ENCODE data around the gene ADORA3.
A peak's percentile ranks its signal among the peaks of the same experiment; 100 is the strongest.

The ADORA3 gene

DNA sequence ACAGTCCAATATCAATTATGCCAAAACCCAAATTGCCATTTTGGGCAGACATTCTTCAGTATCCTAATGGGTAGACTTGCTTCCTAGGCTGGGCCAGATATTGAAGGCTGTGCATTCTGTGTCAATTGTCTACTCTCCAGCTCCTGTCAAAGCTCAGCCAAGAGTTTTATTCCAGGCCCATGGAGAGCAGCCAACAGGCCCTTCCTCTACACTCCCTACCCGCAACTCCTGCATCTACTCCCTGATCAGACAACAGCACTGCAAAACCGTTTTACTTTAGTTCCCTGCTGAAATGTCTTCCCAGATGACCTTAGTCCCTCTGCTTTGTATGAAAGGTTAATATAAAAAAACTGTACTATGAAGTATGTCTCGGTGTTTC is 6.6 kb upstream of the ADORA3 start:
- no peak for DNase-seq (ENCODE audit: low read depth in 4 of 4, low spot score in 1 of 4)

DNA sequence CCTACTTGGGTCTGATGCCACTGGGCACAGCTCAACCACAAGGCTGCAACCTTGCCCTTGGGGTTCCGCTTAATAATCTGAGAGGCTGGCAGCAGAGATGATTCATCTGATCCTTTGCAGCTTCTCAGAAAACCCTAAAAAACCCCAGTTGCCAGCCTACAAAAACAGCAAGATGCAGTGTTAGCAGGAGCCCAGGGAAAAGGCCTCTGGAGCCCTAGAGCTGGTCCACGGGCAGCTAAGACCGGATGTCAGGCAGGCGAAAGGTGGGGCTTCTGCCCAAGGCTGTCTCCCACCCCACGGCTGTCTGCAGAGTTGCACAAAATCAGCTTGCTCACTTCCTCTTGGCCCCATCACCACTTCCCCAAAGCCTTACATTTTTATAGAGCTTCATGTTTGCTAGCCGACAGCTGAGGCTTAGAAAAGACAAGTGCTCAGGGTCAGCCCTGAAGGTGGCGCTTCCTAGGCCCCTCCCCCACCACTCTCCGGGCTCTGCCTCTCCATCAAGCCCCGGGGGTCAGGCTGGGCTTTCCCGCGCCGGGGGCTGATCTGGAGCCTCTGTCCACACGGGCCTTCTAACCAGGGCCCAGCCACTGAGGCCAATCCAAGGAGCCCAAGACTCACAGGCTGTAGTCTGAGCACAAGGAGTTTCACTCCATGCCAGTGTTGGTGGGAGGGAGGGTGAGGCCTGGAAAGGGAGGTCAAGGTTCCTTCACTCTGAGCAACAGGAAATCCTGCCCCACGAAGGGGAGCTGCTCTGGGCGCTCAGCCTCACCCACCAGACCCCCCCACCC is 4.2 kb upstream of the ADORA3 start:
- DNase-seq (ENCODE audit: low read depth in 4 of 4, low spot score in 1 of 4): peak in 2 of 4 experiments; percentile 39 to 41

DNA sequence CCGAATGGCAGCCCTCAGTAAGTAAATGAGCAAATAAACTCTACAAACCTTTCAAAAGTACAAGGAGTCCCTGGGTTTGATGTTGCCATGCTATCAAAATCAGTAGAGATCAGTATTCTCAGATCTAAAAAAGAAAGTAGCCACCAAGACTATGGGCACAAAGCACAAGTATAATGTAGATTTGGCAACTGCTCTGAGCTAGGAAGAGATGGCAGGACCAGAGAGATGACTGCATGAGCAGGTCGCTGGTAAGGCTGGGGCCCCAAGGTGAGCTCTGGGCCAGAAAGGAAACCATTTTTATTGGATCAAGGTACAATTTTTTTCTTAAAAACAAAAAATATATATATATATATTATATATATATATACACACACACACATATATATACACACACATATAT is 3.1 kb upstream of the ADORA3 start:
- DNase-seq (ENCODE audit: low read depth in 4 of 4, low spot score in 1 of 4): no peak

DNA sequence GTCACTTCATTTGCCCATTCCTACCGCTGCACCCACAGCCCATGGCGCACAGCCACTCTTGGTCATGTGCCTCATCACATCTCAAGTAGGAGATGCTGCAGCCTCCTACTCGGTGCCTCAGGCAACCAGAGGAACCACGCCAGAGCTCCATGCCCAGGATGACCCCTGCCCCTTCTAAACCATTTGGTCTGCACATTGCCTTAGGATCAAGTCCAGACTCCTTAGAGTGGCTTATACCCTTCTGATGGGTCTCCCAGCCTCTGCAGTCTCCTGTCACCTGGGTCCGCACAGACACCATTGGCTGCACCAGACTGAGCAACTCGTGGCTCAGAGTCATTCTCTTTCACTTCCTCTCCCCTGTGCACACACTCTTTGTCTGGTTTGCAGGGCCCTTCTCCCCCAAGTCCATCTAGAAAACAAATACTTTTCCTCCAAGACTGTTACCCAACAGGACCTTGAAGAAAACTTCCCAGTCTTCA is 2.2 kb upstream of the ADORA3 start:
- no peak for DNase-seq (ENCODE audit: low read depth in 4 of 4, low spot score in 1 of 4)

GRCh38 chr1:111504097-111504496 is 664 bp upstream of the ADORA3 start:
- no peak for DNase-seq (ENCODE audit: low read depth in 4 of 4, low spot score in 1 of 4)

DNA sequence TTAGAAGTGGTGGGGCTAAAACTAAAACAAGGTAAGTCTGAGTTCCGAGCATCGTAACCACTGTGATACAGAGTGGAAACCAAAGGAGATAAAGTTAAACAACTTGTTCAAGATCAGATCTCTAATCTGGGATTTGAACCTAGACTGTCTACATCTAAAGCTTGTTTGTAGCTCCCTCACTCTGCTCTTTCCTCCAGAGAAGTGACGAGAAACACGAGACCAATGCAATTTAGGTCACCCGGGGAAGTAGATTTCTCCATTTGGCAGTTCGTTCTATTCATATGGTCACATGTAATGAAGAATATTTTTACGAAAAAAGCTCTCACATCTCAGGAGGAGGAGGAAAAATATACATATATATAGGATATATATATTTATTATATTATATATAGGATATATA is 1.8 kb downstream of the ADORA3 start:
- DNase-seq (ENCODE audit: low read depth in 4 of 4, low spot score in 1 of 4): no peak

DNA sequence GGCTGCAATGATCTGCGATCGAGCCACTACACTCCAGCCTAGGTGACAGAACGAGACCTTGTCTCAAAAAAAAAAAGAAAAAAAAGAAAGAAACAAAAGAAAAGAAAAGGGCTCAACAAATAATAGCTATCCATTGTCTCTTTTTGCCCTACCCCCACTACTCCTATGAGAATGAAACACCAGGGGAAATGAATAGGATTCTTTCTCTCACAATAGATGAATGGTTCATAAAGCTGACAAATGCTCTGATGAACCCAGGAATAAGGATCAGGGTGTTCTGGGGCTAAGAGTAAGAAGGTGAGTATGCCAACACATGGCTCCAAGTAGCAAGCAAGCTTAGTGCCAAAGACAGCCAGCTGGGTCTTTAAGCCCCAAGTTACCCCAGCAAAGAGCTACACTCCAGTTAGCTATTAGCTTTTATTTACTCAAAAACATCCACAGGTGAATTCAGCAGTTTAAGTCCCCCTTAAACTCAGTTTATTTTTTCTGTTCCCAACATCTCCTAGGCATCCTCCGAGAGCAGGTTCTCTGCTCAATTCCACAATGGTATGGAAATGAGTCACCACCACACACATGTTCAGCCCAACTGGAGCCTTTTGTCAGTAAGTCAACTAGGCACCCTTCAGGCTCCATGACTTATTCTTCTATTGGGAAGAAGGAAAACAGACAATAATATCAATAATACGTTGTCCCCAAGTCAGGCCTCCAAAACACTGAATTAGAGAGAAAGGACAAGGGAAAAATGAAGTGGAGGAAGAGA is 4.2 kb downstream of the ADORA3 start:
- no peak for DNase-seq (ENCODE audit: low read depth in 4 of 4, low spot score in 1 of 4)

DNA sequence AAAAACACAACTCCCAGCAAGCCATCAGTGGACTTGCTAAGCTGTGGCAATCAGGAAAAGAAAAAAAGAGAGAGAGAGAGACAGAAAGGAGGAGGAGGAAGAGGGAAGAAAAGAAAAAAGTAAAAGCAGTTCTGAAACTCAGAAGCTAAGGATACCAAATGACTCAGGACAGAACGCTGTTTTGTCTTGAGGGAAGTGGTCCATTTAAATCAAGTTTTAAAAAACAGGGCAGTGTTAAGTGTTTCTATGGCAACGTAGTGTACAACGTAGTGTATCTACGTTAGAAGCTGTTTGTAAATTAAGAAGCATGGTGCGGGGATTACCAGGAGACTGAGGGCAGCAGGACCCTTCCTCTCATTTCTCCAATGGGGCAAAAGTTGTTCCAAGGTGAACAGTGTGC is 5.8 kb downstream of the ADORA3 start:
- no peak for DNase-seq (ENCODE audit: low read depth in 4 of 4, low spot score in 1 of 4)

GRCh38 chr1:111496398-111496797 is 7.0 kb downstream of the ADORA3 start:
- DNase-seq (ENCODE audit: low read depth in 4 of 4, low spot score in 1 of 4): no peak

DNA sequence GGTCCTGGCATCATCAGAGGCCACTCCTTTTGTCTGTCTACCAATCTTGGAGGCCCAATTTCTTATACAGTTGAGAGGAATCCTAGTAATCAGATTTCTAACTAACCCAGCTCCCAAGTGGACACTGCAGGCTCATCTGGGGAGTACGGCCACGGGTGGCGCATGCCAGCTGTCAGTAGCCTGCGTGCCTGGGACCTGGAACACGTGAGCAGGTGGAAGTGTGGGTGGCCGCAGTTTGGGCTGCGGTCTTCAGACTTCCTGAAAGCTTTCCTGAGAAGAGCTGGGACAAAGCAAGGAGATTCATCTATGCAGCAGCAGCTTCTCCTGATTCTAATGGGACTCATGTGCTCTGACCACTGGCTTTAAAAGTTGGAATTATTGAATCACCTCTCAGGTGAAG is 12.4 kb downstream of the ADORA3 start:
- DNase-seq (ENCODE audit: low read depth in 4 of 4, low spot score in 1 of 4): no peak

DNA sequence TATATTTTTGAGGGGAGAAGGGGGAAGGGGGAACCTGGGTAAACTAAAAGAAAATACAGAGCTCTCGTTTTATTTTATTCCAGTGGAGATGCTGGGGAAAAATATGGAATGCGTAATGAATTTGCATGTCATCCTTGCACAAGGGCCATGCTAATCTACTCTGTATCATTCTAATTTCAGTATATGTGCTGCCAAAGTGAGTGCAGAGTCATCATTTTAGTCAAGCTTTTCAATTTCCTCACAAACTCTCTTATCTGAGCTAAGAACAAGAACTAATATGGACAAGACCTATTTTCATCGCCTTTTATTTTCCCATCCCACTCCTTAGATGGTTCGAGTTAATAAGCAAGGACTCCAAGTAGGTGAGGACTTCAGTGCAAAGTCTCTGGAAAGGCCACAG is 13.2 kb downstream of the ADORA3 start:
- no peak for DNase-seq (ENCODE audit: low read depth in 4 of 4, low spot score in 1 of 4)

GRCh38 chr1:111489604-111490003 is 13.8 kb downstream of the ADORA3 start:
- no peak for DNase-seq (ENCODE audit: low read depth in 4 of 4, low spot score in 1 of 4)

- DNase-seq (ENCODE audit: low read depth in 4 of 4, low spot score in 1 of 4): no peak
Observed at GRCh38 chr1:111488669-111489068, 14.8 kb downstream of the ADORA3 start.

DNA sequence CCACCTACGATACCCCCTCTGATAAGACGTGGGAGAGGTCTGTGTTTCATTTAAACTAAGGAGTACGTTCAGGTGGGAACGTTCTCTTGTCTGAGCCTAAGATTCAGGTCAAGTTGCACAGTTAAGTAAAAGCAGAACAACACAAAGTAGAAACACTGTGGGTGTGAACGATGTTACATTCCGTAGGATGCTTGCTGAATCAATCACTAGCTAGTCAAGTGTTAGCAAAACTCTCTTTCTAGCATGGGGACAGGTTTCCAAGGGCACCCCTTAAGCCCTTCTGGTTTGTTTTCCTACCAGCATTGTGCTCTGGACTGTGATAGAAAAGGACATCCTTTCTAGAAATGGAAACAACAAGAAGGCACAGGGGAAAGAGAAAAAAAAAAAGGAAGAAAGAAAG is 16.3 kb downstream of the ADORA3 start:
- no peak for DNase-seq (ENCODE audit: low read depth in 4 of 4, low spot score in 1 of 4)

DNA sequence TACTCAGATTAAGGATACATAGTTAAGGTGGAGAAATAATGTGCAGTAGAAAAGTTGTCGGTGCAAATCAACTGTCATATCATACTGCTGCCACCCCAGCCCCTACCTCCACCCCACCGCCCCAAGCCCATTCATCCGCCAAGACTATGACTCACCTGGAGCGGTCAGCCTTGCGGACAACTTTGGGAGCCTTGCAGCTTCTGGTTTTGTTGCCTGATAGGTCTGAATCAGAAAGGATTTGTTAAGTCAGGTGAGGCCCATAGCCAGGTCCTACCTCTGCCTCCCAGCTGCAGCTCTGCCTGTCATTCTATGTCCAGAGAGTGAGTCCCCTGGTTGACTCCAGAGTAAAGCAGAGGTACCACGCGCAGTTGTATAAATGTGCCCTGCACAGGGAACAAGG is 17.0 kb downstream of the ADORA3 start:
- no peak for DNase-seq (ENCODE audit: low read depth in 4 of 4, low spot score in 1 of 4)

GRCh38 chr1:111484391-111485026 is 18.9 kb downstream of the ADORA3 start:
- no peak for DNase-seq (ENCODE audit: low read depth in 4 of 4, low spot score in 1 of 4)

GRCh38 chr1:111483876-111484275 is 19.6 kb downstream of the ADORA3 start:
- DNase-seq (ENCODE audit: low read depth in 4 of 4, low spot score in 1 of 4): no peak

DNA sequence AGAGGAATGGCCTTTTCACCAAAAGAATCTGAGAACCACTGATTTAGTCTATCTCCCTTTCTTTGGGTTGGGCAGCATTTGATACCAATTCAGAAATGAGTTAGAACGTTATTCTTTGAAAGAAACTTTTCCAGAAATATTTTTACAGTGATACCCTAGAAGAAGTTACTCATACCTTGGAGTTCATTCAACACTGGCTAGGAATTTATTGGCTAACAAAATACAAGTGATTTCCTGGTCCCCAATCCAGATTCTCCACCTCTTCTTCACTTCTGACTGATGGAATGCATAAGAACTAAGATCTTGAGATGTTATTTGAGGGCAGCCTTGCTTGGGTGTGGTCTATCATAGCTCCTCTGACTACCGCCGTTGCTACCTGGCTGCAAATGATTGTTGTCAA is 20.3 kb downstream of the ADORA3 start:
- DNase-seq (ENCODE audit: low read depth in 4 of 4, low spot score in 1 of 4): no peak

GRCh38 chr1:111481387-111482221 is 21.8 kb downstream of the ADORA3 start:
- peak in 3 of 4 experiments; percentile 32 to 47 (median 40) for DNase-seq (ENCODE audit: low read depth in 4 of 4, low spot score in 1 of 4)

- DNase-seq (ENCODE audit: low read depth in 4 of 4, low spot score in 1 of 4): no peak
Observed at GRCh38 chr1:111480674-111481073, 22.8 kb downstream of the ADORA3 start.

DNA sequence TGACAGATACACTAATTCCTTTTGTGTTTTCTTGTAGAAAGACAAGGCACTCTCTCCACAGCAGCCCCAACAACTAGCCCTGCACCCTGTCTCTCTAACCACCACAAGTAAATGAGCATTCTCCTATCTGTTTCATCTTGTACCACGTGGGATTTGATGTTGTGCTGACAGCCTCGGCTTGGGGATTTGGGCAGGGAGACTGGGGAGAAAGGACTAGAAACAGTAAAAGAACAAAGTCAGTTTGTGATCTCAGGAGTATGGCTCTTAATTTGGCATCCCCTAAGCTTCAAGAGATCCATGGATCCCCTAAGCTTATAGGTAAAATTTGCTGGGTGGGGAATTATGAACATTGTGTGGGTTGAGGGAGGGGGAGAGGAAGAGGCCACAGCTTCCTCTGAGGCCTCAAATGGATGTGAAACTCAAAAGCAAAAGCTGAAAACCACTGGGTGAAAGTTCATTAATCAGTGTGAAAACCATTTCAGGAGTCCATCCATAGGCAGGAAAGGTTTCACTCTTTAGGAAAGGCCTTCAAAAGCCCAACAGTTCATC is 26.6 kb downstream of the ADORA3 start:
- no peak for DNase-seq (ENCODE audit: low read depth in 4 of 4, low spot score in 1 of 4)

All from stimulated activated CD4-positive, alpha-beta T cell treated with anti-CD3 and anti-CD28 coated beads, Interleukin-1b, Interleukin-23, amount 100 ng/mL, for 24 hours (primary cell).